ENCODE measurements around the gene TNIK. TPM values are rescaled to one million over a fixed set of nuclear protein-coding genes. Genes with fewer than 3 reads are reported as not detected.

The TNIK gene
- total and polyA plus RNA-seq, 2 of the 4 experiments (the other 2 are of a cell fraction): 3.4 to 6.3 TPM

- Histone ChIP-seq H2BK20ac (ENCODE audit: low read depth, low read length) (no peak overlapping the region), H3K9ac (ENCODE audit: low read depth, low read length) (no peak overlapping the region), H3K4me1 (ENCODE audit: control insufficient read depth, insufficient read depth, low read length) (peaks cover 2% of the 10 kb centered on the region; the same call in 1 of the 2 replicates), H2AK5ac (ENCODE audit: low read depth, low read length) (no peak overlapping the region), H3K27me3 (ENCODE audit: control insufficient read depth, insufficient read depth, low read length) (no peaks in the 10 kb centered on the region), H3K27ac (ENCODE audit: insufficient read depth, low read length) (no peak overlapping the region), H4K20me1 (ENCODE audit: insufficient read depth, low read length) (no peaks in the 10 kb centered on the region), H3K4me2 (ENCODE audit: low read depth, low read length) (no peak overlapping the region), H3K18ac (ENCODE audit: low read depth, low read length) (no peak overlapping the region), H2BK120ac (ENCODE audit: low read depth, low read length) (no peak overlapping the region), H3K79me1 (ENCODE audit: low read depth in 1 of 2, low read length in 2 of 2) (no peaks in the 10 kb centered on the region), H4K5ac (ENCODE audit: low read depth, low read length) (no peak overlapping the region), H3K23ac (ENCODE audit: low read depth, low read length) (no peak overlapping the region), H2AK9ac (replicated peaks; ENCODE audit: low read depth, low read length, poor library complexity) (no peak overlapping the region), H4K8ac (ENCODE audit: low read depth in 2 of 2, low read length in 2 of 2) (no peak overlapping the region), H3K4ac (ENCODE audit: low read depth, low read length) (no peak overlapping the region), H3K36me3 (ENCODE audit: control insufficient read depth, insufficient read depth, low read length) (peaks cover 3% of the 10 kb centered on the region; the same call in 1 of the 2 replicates), H2BK5ac (ENCODE audit: low read depth, low read length, poor library complexity, severe bottlenecking) (no peak overlapping the region), H3K56ac (ENCODE audit: extremely low read depth, insufficient read depth, low read length) (no peak overlapping the region), H3K14ac (replicated peaks; ENCODE audit: low read depth, low read length) (no peak overlapping the region), H3K9me1 (ENCODE audit: insufficient read depth, low read length) (no peaks in the 10 kb centered on the region), H3K9me3 (ENCODE audit: control insufficient read depth, insufficient read depth, low read length) (peaks cover 2% of the 10 kb centered on the region), H2BK15ac (ENCODE audit: low read depth, low read length) (no peak overlapping the region), H3K4me3 (ENCODE audit: insufficient read depth, low read depth, low read length) (no peak overlapping the region), H4K91ac (ENCODE audit: insufficient read depth, low read depth, low read length) (no peak overlapping the region), H2AFZ (replicated peaks; ENCODE audit: low read length, poor library complexity) (peak overlapping the region; percentile 6)
- peak; percentile 45 for TF ChIP-seq SMC3 (IDR thresholded peaks at IDR 0.05; ENCODE audit: low read depth, low read length)
- no peak for TF ChIP-seq RCOR1 (IDR thresholded peaks at IDR 0.05; ENCODE audit: insufficient replicate concordance, low read length)
- TF ChIP-seq MAZ (IDR thresholded peaks at IDR 0.05; ENCODE audit: borderline replicate concordance, low read depth, low read length): no peak
- TF ChIP-seq RAD21 (IDR thresholded peaks at IDR 0.05; ENCODE audit: low read length): peak; percentile 27; the same call in 1 of the 2 replicates
- no peak for TF ChIP-seq RFX5 (IDR thresholded peaks at IDR 0.05; ENCODE audit: low read depth, low read length)
- no peak for TF ChIP-seq NFE2L2 (IDR thresholded peaks at IDR 0.05; ENCODE audit: low read depth, low read length)
- no peak for TF ChIP-seq FOS (IDR thresholded peaks at IDR 0.05; ENCODE audit: low read depth, low read length)
- no peak for TF ChIP-seq ELK1 (IDR thresholded peaks at IDR 0.05; ENCODE audit: borderline replicate concordance, low read depth, low read length)
- peak; percentile 33; the same call in 1 of the 2 replicates for TF ChIP-seq CTCF (conservative IDR thresholded peaks at IDR 0.05; ENCODE audit: low read depth, low read length)
- TF ChIP-seq MAFK (IDR thresholded peaks at IDR 0.05; ENCODE audit: low read depth, low read length): no peak
- no peak for TF ChIP-seq CEBPB (IDR thresholded peaks at IDR 0.05; ENCODE audit: low read depth, low read length)
- no peak for TF ChIP-seq CHD1 (IDR thresholded peaks at IDR 0.05; ENCODE audit: low read depth, low read length)
- TF ChIP-seq BHLHE40 (IDR thresholded peaks at IDR 0.05; ENCODE audit: low read depth, low read length): no peak
- TF ChIP-seq USF2 (IDR thresholded peaks at IDR 0.05; ENCODE audit: low read depth, low read length): no peak
- TF ChIP-seq MXI1 (IDR thresholded peaks at IDR 0.05; ENCODE audit: borderline replicate concordance, low read depth, low read length): no peak
- no peak for TF ChIP-seq POLR2A (IDR thresholded peaks at IDR 0.05; ENCODE audit: low read depth, low read length)
- 94% methylated on average over 2 of the region's 5 CpGs; no CpG with 5 or more reads in 1 of the 2 experiments for WGBS, 2 experiments (ENCODE audit: extremely low coverage in 2 of 2, insufficient read length in 1 of 2)
- CTCF ChIA-PET: interaction anchor here (0.6 kb wide), 1 partner anchor 310 kb away, joined by 5 read pairs; no protein-coding TSS in a partner anchor
- BruUV-seq (replicated peaks): no TSS peak
- dilution Hi-C loops (cut with HindIII; ENCODE audit: low sequenced_read_pairs, unreplicated experiment): no loop called here
- DNase-seq (peak; percentile 22), ATAC-seq (ENCODE audit: low read depth) (no peak; the same call in 1 of the 2 replicates)
- POLR2A ChIA-PET (ENCODE audit: unreplicated experiment): no interaction called here
- in situ Hi-C loops (cut with MboI; ENCODE audit: low sequenced_read_pairs): no loop called here
- intact Hi-C loops (cut with micrococcal nuclease): loop anchor here (1.0 kb wide), 2 partner anchors 118 to 206 kb away; no protein-coding TSS in a partner anchor
Observed at GRCh38 chr3:171168086-171168485, 292.1 kb downstream of the TNIK start.

Measured in IMR-90 (cell line).